Stimulated activated CD8-positive, alpha-beta memory T cell treated with anti-CD3 and anti-CD28 coated beads, Interleukin-7, amount 100 ng/mL, for 4 hours (primary cell): ENCODE data around the gene RASA3.
"Not testable (repeated sequence)": the region's sequence is repeated elsewhere in the genome, so short reads cannot be mapped to it uniquely, and the experiment has no call there.

Experiments
- DNase-seq, 2 donors: peaks; one replicate each; pipeline ENCODE4 v3.0.0-alpha.2; 2020; ENCODE audit warnings: low read depth in 2 of 2

RASA3 gene

GRCh38 chr13:114101358-114102130, 30.9 kb downstream of the RASA3 start:
- no peak for DNase-seq

- DNase-seq: no peak
Measured at GRCh38 chr13:114100446-114101357, 31.7 kb downstream of the RASA3 start.

GRCh38 chr13:114099918-114100445, 32.4 kb downstream of the RASA3 start:
- DNase-seq: no peak

- no peak for DNase-seq
Measured at GRCh38 chr13:114099191-114099590, 33.2 kb downstream of the RASA3 start.

GRCh38 chr13:114098689-114099056, 33.8 kb downstream of the RASA3 start:
- not testable (repeated sequence) for DNase-seq

GRCh38 chr13:114097893-114098688, 34.3 kb downstream of the RASA3 start:
- DNase-seq: no peak

GRCh38 chr13:114097212-114097892, 35.1 kb downstream of the RASA3 start:
- no peak for DNase-seq

- DNase-seq: no peak
Measured at GRCh38 chr13:114096811-114097211, 35.6 kb downstream of the RASA3 start.

GRCh38 chr13:114096031-114096485, 36.4 kb downstream of the RASA3 start:
- DNase-seq: no peak

- DNase-seq: no peak
Measured at GRCh38 chr13:114095486-114095885, 36.9 kb downstream of the RASA3 start.

- no peak for DNase-seq
Measured at GRCh38 chr13:114093118-114093517, 39.3 kb downstream of the RASA3 start.

- DNase-seq: no peak
Measured at GRCh38 chr13:114092468-114092867, 40.0 kb downstream of the RASA3 start.

- DNase-seq: no peak
Measured at GRCh38 chr13:114090476-114090875, 41.9 kb downstream of the RASA3 start.

GRCh38 chr13:114089751-114090400, 42.5 kb downstream of the RASA3 start:
- no peak for DNase-seq

GRCh38 chr13:114089341-114089740, 43.1 kb downstream of the RASA3 start:
- DNase-seq: no peak

- DNase-seq: no peak
Measured at GRCh38 chr13:114088863-114089262, 43.6 kb downstream of the RASA3 start.

GRCh38 chr13:114088234-114088633, 44.2 kb downstream of the RASA3 start:
- DNase-seq: no peak

- no peak for DNase-seq
Measured at GRCh38 chr13:114087430-114087829, 45.0 kb downstream of the RASA3 start.

- DNase-seq: no peak
Measured at GRCh38 chr13:114082849-114083645, 49.4 kb downstream of the RASA3 start.
